HG03354 (cell line): ENCODE measurements around the gene PSME3IP1.

Experiments
- ATAC-seq: cut with Tn5 transposase; IDR thresholded peaks from one replicate; pipeline ENCODE4 v1.9.1; 2021; ENCODE audit warnings: mild to moderate bottlenecking; ENCODE audit not compliant: unreplicated experiment, poor library complexity, severe bottlenecking

The PSME3IP1 gene

DNA sequence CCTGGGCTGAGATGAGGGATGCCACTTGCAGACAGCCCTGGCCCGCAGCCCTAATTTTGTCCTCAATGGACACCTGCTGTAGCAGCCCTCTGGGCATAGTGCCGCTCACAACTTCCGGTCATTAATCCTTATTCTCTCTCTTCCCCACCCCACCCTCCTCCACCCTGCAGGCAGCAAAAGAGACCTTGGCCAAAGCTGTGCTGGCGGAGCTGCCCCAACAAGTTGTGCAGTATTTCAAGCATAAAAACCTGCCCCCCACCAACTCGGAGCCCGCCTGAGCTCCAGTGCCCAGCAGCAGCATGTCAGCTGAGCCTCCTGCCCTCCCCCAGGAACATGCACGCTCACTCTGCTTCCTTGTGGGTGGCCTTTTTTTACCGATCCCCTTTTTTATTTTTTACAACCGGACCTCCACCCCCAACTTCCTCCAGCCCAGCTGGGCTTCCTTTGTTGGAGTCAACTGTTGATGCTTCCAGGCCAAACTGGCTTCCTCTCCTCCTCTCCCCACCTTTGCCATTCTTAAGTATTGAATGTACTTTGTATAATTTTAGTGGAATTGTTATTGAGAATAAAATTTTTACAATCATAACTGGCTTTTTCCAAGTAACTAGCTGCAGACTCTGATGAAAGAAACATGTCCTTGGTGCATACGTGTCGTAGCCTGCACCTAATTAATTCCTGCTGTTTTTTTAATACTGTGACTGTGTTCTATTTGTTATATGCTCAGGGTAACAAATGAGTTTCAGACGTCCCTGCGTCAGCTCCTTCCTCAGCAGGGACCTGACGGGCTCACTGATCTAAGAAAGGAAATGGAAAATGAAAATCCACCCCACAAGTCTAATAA is 38.2 kb downstream of the PSME3IP1 start:
- no peak for ATAC-seq

DNA sequence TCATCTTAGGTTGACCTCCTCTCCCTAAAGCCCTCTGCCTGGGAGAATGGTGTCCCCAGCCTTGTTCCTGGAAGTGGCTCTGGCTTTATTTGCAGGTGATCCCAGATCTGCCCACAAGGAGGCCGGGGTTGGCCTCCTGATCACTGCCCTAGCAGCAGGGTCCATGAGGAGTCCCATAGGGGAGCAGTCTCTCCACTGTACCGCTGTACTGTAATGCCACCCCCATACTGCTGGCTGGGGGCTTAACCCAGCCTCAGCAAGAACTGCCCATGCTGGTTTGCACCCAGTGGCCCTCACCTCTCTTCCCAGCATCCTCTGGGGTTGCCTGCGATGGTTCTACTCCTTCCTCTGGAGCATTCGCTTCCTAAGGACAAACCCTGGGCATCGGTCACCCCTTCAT is 39.1 kb downstream of the PSME3IP1 start:
- no peak for ATAC-seq

DNA sequence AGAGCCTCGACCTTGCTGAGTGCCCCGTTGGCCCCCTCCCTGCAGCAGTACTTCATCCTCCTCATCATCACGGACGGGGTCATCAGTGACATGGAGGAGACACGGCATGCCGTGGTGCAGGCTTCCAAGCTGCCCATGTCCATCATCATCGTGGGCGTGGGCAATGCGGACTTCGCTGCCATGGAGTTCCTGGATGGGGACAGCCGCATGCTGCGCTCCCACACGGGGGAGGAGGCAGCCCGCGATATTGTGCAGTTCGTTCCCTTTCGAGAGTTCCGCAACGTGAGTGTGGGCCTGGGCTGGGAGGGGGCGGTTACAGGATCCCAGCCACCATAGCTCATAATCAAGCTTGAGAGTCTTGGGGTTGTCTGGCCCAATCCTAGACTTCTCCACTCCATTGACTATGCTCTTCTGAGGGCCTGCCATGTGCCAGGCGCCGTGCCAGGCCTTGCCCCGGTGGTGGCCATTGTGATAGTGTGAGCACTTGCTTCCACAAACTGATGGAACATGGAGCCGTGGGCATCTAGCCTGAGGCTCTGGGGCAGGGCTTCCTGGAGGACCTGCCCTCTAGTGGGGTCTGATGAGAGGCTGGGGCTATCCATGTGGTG is 39.7 kb downstream of the PSME3IP1 start:
- no peak for ATAC-seq

DNA sequence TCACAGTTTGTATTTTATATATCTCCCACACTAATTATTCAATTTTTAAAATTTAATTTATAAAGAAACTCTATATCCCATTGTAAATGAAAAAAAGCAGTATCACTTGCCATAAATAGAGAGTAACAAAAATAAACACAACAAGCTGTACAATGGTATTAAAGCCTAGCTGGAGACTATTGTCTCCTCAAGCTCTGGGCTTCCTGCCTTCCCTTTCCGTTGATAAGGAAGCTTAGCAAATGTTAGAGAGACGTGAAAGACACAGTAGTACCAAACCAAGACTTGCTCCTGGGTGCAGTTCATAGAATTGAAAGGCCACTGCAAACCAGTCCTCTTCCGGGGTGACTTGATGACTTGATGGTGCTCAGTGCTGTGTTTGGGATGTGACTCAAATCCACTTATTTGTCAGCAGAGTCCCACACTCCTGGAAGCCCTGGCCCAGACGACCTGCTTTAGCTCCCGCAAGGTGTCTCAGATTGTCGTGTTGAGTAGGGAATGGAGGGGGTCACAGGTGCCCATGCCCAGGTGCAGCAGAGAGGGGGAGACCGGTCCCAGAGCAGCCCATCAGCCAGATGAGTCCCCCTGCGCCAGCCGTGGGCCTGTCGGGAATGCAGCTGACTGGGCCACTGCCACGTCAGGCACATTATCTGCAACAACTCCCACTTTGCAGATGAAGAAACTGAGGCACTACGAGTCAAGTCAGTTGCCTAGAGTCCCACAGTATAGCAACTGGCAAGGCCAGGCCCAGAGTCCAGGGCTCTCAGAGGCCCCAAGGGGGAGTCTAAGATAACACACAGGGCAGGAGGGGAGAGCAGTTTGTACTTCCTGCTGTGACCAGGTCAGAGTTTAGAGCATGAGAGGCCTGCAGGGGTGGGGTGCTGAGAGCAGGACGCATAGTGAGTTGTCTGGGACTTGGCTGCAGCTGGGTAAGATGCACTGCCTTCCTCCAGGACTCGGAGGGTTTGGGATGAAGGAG is 40.5 kb downstream of the PSME3IP1 start:
- no peak for ATAC-seq

DNA sequence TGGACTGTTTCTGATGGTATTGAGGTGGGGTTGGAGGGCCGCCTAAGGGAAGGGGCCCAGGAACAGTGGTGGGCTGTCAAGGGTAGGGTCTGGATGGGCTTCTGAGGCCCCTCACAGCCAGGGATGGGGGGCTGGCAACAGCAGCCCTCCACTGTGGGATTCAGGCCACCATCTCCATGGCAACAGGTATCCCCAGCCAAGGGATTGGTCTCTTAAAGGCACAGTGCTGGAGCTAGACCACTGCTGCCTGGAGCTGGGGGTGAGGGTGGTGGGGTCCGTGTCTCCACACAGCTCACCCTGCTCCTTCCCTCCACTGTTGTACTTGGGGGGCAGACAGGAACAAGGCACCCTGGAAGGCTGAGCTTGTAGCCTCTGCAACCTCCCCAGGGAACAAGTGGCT is 41.8 kb downstream of the PSME3IP1 start:
- ATAC-seq, result no peak

DNA sequence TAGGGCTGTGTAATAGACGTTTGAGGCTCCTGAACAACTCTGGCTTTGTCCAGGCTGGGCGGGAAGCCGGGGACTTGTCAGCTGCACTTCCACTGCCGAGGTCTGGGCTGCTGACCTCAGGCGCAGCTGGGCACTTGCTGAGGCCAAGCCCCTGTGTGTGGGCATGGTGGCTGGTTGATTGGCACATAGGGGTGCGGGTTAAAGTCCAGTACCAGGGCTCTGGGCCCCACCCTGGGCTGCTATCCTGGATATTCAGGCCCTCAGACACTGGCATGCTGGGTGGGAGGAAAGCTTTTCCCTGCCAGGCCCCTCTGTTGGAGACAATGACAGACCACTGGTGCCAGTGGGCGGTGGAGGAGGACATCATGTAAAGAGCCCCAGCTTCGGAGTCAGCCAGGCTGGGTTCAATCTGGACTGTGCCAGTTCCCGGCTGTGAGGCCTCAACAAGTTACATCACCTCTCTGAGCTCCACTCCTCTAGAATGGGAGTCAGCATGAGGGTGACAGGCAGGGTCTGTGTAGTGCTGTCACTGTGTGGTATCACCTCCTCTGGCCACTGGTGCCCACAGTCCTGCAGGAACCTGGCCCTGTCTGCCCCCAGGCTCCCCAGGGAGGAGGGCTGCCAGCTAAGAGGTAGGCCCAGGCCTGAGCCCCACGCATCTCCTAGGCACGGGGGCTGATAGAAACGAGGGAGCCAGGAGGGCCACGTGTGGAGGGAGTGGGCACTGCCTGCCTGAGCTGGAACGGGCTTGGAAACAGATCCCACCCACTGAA is 42.5 kb downstream of the PSME3IP1 start:
- no peak for ATAC-seq

DNA sequence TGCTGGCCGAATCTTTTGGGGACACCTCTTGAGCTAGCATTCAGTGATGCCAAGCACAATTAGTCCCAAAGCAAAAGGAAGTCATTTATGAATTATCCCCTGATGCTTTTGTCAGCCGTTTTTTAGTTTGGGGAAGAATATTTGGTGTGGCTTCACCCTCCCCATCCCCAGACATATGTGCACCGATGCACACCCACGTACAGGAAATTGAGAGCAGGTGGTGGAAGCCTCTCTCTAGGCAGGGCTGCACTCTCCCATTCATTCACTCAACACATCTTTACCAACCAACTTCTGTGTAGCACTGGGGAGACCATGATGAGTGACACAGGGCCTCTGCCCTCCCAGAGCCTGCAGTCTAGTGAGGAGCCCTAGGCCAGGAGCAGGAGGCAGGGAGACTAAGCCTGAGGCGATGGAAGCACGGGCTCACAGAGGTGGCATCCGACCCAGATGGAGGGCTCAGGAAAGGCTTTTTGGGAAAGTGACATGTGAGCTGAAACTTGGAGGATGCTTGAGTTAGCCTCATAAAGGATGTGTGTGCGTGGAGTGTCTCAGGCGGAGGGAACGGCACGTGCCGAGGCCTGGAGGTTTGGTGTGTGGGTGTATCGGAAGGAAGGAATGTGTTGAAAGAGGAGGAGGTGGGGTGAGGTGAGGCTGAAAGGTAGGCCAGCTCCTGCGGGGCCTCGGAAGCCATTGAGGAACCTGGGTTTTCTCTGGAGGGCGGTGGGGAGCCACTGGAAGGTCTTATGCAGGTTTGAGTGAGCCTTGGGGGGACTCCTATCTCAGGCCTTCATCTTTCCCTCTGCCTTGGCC is 43.8 kb downstream of the PSME3IP1 start:
- ATAC-seq, result no peak

DNA sequence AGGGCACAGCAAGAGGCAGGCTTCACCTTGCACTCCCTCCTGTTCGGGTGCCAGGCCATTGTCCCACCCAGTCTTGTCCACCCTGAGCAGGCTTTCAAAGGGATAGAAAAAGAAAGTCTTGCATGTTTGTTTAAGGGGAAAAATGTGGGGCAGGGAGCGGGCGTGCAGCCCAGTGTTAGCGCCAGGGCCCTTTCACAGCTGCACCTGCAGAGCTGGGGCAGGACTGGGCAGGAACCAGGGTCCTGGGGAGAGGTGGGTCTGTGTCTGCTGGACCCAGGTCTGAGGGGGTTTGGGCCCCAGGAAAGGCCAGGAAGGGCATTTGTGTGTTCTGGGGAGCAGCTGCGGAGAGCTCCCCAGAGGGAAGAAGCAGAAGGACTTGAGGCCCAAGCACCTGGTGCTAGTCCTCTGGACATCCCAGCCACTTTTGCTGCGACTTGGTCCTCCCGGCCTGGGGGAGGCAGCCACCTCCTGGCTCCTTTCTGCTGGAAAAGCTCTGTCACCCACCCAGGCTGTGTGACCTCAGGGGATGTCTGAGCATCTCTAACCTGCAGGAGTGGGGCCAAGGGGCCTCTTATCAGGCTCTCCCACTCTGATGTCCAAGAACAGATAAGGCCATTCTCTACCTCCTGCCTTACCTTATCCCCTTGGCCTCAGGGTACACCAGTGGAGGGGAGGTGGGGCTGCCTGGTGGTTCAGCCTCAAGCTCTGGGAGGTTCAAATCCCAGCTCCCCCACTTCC is 44.7 kb downstream of the PSME3IP1 start:
- no peak for ATAC-seq

DNA sequence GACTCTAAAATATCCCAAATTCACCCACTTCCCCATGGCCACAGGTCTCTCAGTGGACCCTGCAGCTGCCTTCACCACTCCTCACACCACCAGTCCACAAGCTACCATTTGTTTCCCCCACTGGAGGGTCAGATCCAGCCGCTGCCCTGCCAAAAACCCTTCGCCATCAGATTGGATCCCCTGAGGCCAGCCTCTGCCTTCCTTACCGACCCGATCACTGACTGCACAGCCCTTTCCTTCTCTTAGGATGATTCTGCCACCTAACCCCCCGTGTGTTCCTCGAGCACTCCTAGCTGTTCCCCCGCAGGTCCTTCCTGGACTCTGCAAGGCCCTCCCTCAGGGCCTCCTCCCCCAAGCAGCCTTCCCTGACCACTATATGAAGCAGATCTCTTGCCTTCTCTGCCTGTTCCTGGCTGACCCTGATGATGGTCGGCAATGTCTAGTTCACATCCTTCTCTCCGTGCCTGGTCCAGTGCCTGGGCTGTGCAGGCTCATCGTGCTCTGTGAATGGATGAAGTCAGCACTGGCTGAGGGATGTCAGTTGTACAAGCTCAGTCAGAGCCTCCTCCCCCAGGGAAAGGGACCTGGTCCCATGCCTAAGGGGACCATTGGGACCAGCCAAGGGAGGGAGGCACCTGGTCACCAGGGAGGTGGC is 47.4 kb downstream of the PSME3IP1 start:
- ATAC-seq, result no peak

DNA sequence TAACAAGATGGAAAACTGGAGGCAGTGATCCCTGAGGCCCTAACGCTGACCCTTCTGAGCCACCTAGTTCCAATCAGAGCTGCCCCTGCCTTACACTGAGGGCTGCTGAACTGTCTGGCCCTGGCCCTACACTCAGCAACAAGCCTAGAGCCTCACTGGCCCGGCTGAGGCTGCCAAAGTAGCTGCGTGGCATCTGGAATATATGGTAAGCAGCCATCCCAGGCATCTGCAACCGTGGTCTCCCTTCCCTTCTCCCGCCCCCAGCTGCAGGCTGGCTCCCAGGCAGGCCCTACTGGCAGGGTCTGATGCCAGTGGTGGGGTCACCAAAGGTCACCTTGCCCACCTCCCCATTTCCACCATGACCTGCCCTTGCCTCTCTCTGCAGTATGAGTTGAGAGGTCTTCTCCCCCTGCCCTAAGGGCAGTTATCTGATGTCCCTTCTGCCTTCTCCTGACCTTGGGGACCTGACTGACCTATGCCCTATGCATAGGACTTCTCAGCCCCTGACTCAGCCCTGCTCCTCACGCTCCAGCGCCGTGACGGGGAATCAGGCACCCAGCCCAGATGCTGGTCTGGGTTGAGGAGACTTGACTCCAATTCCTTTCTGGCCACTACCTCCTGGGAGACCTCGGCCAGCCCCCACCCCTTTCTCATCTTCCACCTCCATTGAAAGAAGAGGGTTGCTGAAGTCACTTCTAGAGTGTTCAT is 48.1 kb downstream of the PSME3IP1 start:
- no peak for ATAC-seq

DNA sequence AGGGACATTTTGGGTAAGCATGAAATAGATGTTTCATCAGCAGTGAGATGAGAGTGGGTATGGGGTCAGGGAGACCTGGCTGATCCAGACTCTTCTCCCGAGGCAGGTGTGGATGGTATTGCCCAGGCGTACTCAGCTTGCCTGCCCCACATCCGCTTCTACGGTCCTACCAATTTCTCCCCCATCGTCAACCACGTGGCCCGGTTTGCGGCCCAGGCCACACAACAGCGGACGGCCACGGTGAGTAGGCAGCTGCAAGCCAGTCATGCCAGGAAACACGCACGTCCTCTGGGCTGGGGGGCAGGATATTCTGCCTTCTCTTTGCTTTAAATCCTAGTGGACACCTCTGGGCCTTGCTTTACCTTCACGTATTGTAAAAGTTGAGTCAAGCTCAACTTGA is 48.8 kb downstream of the PSME3IP1 start:
- no peak for ATAC-seq

DNA sequence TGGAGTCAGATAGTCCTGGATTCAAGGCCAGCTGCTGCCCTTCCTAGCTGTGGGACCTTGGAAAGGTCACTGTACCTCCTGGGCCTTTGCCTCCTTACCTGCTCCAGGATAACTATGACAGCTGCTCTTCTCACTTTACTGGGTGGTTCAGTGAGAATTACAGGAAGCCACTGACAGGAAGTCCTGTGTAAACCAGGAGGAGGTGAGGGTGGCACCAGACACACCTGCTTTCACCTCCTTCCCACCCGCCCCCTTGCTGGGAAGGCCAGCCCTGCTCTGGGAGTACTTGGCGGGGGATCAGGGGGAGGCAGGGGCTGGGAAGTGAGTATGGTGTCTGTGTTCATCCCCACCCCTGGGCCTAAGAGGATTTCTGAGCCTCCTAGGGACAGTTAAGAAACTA is 50.9 kb downstream of the PSME3IP1 start:
- ATAC-seq, result no peak

DNA sequence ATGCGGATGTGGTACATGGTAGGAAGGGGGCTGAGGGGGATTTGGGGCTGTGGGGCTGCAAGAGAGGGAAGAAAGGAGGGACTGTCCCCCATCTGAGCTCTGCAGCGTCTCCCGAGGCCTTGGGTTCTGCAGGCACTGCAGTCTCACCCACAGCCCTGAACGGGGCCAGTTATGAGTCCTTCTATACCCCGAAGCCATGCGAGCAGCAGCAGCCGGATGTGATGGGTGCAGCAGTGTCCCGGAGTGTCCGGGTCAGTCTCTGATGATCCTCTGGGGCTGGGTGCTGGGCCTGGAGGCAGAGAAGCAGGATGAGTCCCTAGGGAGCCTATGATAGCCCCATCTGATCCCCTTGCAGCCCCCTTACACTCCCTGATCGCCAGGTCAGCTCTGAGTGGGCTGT is 52.0 kb downstream of the PSME3IP1 start:
- no peak for ATAC-seq

DNA sequence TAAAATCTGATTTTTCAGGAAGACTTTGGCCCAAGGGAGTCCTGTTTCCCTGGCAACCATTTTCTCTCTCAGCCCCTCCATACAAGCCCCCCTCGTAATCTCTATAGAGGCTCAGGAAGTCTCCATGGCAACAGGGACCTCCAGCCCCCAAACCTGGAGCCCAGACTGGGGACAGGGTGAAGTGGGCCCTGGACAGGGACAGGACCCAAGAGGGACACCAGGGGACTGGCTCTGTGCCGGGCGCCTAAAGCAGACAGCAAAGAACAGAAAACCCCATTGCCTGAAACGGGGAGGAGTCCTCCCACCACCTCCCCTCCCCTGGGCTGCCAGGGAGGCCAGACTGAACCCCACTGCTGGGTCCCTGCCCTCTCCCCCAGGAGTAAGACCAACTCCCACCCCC is 52.8 kb downstream of the PSME3IP1 start:
- ATAC-seq, result no peak

DNA sequence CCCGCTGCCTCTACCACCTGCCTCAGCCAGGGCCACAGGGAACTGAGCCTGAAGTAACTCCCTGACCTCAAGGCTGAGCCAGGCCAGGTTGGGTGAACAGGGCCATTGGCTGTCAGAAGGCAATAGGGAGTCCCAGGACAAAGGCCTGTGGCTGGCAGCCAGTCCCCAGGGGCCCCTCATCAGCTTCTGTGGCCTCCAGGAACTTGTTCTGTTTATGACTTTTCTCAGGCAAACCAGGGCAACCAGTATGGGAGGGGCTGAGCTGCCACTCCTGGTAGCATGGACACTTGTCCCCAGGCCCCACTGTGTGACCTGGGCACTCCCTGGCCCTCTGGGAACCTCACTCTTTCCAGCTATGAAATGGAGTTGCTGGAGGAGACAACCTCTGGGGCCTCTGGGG is 53.4 kb downstream of the PSME3IP1 start:
- no peak for ATAC-seq

DNA sequence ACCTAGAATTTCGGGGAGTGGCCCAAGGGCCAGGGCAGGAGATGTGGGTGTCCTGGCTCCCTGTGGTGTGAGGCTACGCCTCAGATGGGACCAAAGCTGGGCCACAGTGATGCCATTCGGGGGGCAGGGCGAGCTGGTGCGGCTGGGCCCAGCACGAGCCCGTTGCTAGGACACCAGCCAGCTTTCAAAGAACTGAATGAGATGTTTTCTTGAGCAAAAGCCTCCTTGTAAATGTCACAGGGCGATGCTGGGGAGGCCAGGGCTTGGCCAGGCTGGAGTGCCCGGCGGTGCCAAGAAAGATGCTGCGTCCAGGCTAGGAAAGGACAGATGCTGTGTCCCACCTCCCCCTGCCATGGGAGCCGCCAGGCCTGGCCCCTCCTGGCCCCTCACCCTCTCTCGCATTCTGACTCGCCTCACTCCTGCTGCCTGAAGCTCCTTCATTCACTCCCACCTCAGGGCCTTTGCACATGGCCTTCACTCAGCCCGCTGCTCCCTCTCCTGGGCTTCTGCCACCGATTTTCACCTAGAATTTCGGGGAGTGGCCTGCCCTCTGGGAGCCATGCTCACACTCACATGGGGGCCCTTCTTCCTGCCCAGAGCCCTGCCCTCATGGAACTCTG is 54.4 kb downstream of the PSME3IP1 start:
- ATAC-seq, result no peak

DNA sequence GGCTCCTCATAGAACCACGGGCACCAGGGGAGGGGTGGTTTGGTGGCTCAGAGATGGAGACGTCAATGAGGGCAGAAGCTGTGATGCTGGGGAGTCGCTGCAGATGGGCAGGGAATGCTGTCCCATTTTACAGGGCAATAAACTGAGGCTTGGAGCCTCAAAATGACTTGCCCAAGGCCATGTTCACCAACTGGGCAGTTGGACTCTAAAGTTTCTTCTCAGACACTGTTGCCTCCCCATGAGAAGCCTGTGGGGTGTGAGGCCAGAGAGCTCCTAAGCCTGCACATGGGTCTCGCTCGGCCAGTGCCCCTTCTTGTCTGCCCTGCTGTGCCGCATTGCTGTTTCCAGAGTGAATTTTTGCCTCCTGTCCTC is 54.9 kb downstream of the PSME3IP1 start:
- no peak for ATAC-seq
